Measurements from ENCODE around the gene DCUN1D1.

- no peak for TF ChIP-seq TCF4 (CRISPR knock-in tag; IDR thresholded peaks at IDR 0.05; ENCODE audit: borderline replicate concordance)
- no peak for TF ChIP-seq TOX (CRISPR knock-in tag; IDR thresholded peaks at IDR 0.05; ENCODE audit: borderline replicate concordance)
- TF ChIP-seq ZFP3 (CRISPR knock-in tag; IDR thresholded peaks at IDR 0.05): no peak
- TF ChIP-seq ZNF565 (CRISPR knock-in tag; conservative IDR thresholded peaks at IDR 0.05; ENCODE audit: low read depth): no peak
- no peak for TF ChIP-seq OSR1 (CRISPR knock-in tag; IDR thresholded peaks at IDR 0.05)
- TF ChIP-seq PPARA (CRISPR knock-in tag; IDR thresholded peaks at IDR 0.05; ENCODE audit: borderline replicate concordance): no peak
- TF ChIP-seq, protein P1, sequence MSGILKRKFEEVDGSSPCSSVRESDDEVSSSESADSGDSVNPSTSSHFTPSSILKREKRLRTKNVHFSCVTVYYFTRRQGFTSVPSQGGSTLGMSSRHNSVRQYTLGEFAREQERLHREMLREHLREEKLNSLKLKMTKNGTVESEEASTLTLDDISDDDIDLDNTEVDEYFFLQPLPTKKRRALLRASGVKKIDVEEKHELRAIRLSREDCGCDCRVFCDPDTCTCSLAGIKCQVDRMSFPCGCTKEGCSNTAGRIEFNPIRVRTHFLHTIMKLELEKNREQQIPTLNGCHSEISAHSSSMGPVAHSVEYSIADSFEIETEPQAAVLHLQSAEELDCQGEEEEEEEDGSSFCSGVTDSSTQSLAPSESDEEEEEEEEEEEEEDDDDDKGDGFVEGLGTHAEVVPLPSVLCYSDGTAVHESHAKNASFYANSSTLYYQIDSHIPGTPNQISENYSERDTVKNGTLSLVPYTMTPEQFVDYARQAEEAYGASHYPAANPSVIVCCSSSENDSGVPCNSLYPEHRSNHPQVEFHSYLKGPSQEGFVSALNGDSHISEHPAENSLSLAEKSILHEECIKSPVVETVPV (CRISPR knock-in tag; IDR thresholded peaks at IDR 0.05): no peak
- TF ChIP-seq ZFP30 (CRISPR knock-in tag; IDR thresholded peaks at IDR 0.05): no peak
- no peak for TF ChIP-seq ZNF70 (CRISPR knock-in tag; IDR thresholded peaks at IDR 0.05)
- TF ChIP-seq CREB5 (CRISPR knock-in tag; IDR thresholded peaks at IDR 0.05; ENCODE audit: low read depth): no peak
- TF ChIP-seq, protein P2, sequence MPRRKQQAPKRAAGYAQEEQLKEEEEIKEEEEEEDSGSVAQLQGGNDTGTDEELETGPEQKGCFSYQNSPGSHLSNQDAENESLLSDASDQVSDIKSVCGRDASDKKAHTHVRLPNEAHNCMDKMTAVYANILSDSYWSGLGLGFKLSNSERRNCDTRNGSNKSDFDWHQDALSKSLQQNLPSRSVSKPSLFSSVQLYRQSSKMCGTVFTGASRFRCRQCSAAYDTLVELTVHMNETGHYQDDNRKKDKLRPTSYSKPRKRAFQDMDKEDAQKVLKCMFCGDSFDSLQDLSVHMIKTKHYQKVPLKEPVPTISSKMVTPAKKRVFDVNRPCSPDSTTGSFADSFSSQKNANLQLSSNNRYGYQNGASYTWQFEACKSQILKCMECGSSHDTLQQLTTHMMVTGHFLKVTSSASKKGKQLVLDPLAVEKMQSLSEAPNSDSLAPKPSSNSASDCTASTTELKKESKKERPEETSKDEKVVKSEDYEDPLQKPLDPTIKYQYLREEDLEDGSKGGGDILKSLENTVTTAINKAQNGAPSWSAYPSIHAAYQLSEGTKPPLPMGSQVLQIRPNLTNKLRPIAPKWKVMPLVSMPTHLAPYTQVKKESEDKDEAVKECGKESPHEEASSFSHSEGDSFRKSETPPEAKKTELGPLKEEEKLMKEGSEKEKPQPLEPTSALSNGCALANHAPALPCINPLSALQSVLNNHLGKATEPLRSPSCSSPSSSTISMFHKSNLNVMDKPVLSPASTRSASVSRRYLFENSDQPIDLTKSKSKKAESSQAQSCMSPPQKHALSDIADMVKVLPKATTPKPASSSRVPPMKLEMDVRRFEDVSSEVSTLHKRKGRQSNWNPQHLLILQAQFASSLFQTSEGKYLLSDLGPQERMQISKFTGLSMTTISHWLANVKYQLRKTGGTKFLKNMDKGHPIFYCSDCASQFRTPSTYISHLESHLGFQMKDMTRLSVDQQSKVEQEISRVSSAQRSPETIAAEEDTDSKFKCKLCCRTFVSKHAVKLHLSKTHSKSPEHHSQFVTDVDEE (CRISPR knock-in tag; IDR thresholded peaks at IDR 0.05): no peak
Measured at GRCh38 chr3:182979103-182979673, 1.1 kb downstream of the DCUN1D1 start.

All from SK-N-SH treated with all-trans-retinoic acid at 6 μM for 48 hours (cell line).